GM12878 (cell line): Measurements from ENCODE around the gene CCDC9. TPM values are rescaled to one million over a fixed set of nuclear protein-coding genes. Genes with fewer than 3 reads are reported as not detected.

Experiments
- ATAC-seq: fragments of 200-7000 bp; cut with Tn5 transposase; 3 replicates; pipeline ENCODE4 v1.9.1; 2020; ENCODE audit warnings: mild to moderate bottlenecking, moderate library complexity
- BruUV-seq: library from RNA; stranded (reverse); fragments of 400-500 nt; replicated peaks from 2 replicates; lab custom pipeline; 2021; lab: Mats Ljungman, UMichigan
- CTCF ChIA-PET: fragments of 300-600 bp; sonication (Branson Sonifier 250); formaldehyde crosslinking; extraction: SDS; loops from one replicate; lab custom pipeline; 2021; ENCODE audit warnings: inconsistent platforms; lab: Yijun Ruan, JAX
- POLR2A ChIA-PET: fragments of 350-600 bp; formaldehyde crosslinking; extraction: SDS; loops from one replicate; lab custom pipeline; 2021; ENCODE audit warnings: inconsistent platforms; lab: Charles Lee
- RAD21 ChIA-PET: fragments of 300-600 bp; sonication (Branson Sonifier 250); formaldehyde crosslinking; loops from one replicate; lab custom pipeline; 2023; ENCODE audit warnings: antibody characterized with exemption; ENCODE audit not compliant: unreplicated experiment; lab: Charles Lee
- SMC1A ChIA-PET: fragments of 300-600 bp; sonication (Branson Sonifier 250); formaldehyde crosslinking; loops from one replicate; lab custom pipeline; 2023; ENCODE audit not compliant: unreplicated experiment, uncharacterized antibody; lab: Charles Lee
- DNase-seq: peaks from one replicate; pipeline ENCODE4 v3.0.0-alpha.2; 2011; ENCODE audit warnings: low read depth, low spot score
- FAIRE-seq: peaks from 3 replicates; lab custom pipeline; 2011; peaks lifted over from hg19 to GRCh38; lab: Jason Lieb, UNC
- H2AFZ ChIP-seq: 2 replicates; pipeline ENCODE4 v1.6.0; 2011; ENCODE audit warnings: low read depth, low read length, control low read depth; ENCODE audit not compliant: control insufficient read depth
- H3K27ac ChIP-seq: 2 replicates; pipeline ENCODE4 v1.5.1; 2011; ENCODE audit warnings: control low read depth; ENCODE audit not compliant: control insufficient read depth, insufficient read depth
- H3K27me3 ChIP-seq, 2 experiments: replicated peaks in 1 of 2; 2 replicates each; pipeline versions ENCODE4 v1.6.0 to v1.6.1; 2011; ENCODE audit warnings: low read length in 1 of 2; ENCODE audit not compliant: control insufficient read depth in 2 of 2, insufficient read depth in 2 of 2
- H3K36me3 ChIP-seq, 2 experiments: 2 replicates each; pipeline ENCODE4 v1.5.1; 2011; ENCODE audit warnings: low read length in 1 of 2; ENCODE audit not compliant: control insufficient read depth in 2 of 2, insufficient read depth in 2 of 2
- H3K4me1 ChIP-seq: 2 replicates; pipeline ENCODE4 v1.6.1; 2011; ENCODE audit warnings: mild to moderate bottlenecking, low read length, moderate library complexity, mixed read lengths; ENCODE audit not compliant: control insufficient read depth, insufficient read depth
- H3K4me2 ChIP-seq: 2 replicates; pipeline ENCODE4 v1.6.0; 2011; ENCODE audit warnings: control low read depth; ENCODE audit not compliant: control insufficient read depth, insufficient read depth
- H3K4me3 ChIP-seq: fragments of 200-600 bp; sonication (generic); 2 replicates; pipeline ENCODE4 v1.5.1; 2016
- H3K79me2 ChIP-seq: 2 replicates; pipeline ENCODE4 v1.6.0; 2011; ENCODE audit warnings: low read length; ENCODE audit not compliant: control insufficient read depth, insufficient read depth
- H3K9ac ChIP-seq: 2 replicates; pipeline ENCODE4 v1.8.0; 2011; ENCODE audit warnings: low read length, control low read depth, mixed read lengths; ENCODE audit not compliant: control insufficient read depth, insufficient read depth
- H3K9me3 ChIP-seq: replicated peaks from 3 replicates; pipeline ENCODE4 v1.5.1; 2011; ENCODE audit warnings: mild to moderate bottlenecking, low read length; ENCODE audit not compliant: control insufficient read depth, insufficient read depth
- H4K20me1 ChIP-seq: 2 replicates; pipeline ENCODE4 v1.6.0; 2011; ENCODE audit not compliant: control insufficient read depth, insufficient read depth
- ASH2L ChIP-seq: fragments of 300-600, 200-600 bp; sonication (generic); IDR thresholded peaks from 2 replicates; pipeline ENCODE4 v1.6.1; 2017; ENCODE audit warnings: low read depth, mild to moderate bottlenecking, borderline replicate concordance
- BCL11A ChIP-seq: IDR thresholded peaks from 2 replicates; pipeline ENCODE4 v1.6.1; 2011; ENCODE audit warnings: low read depth, low read length
- CHD2 ChIP-seq: IDR thresholded peaks from 2 replicates; pipeline ENCODE4 v1.6.1; 2011; ENCODE audit warnings: low read depth, low read length, improper control_type of control experiment, borderline replicate concordance
- EED ChIP-seq: sonication (generic); IDR thresholded peaks from 2 replicates; pipeline ENCODE4 v1.6.1; 2016; ENCODE audit warnings: antibody characterized with exemption, low read depth
- EGR1 ChIP-seq, 2 experiments: IDR thresholded peaks; 1 replicate in 1 of 2; 2 replicates in 1 of 2; pipeline ENCODE4 v1.6.1; 2011 to 2012; ENCODE audit warnings: low read depth in 2 of 2, low read length in 2 of 2, borderline replicate concordance in 1 of 2, mild to moderate bottlenecking in 1 of 2, moderate library complexity in 1 of 2
- IKZF1 ChIP-seq: fragments of 450-650 bp; conservative IDR thresholded peaks from 2 replicates; pipeline ENCODE4 v1.6.1; 2017; ENCODE audit warnings: antibody characterized with exemption, mild to moderate bottlenecking
- IKZF2 ChIP-seq, 2 experiments: fragments of 450-650 bp; IDR thresholded peaks; 2 replicates each; pipeline ENCODE4 v1.6.1; 2017; ENCODE audit warnings: mild to moderate bottlenecking in 2 of 2, moderate library complexity in 2 of 2
- MTA2 ChIP-seq: fragments of 450-650 bp; IDR thresholded peaks from 2 replicates; pipeline ENCODE4 v1.6.1; 2016; ENCODE audit warnings: low read depth, mild to moderate bottlenecking, moderate library complexity
- SIN3A ChIP-seq: IDR thresholded peaks from 2 replicates; pipeline ENCODE4 v1.6.1; 2012; ENCODE audit warnings: low read depth, low read length, improper control_type of control experiment
- SP1 ChIP-seq: IDR thresholded peaks from one replicate; pipeline ENCODE4 v1.6.1; 2011; ENCODE audit warnings: low read depth, low read length
- YY1 ChIP-seq: IDR thresholded peaks from 2 replicates; pipeline ENCODE4 v1.6.1; 2011; ENCODE audit warnings: low read depth, mild to moderate bottlenecking, low read length
- ZNF24 ChIP-seq: fragments of 450-650 bp; IDR thresholded peaks from 2 replicates; pipeline ENCODE4 v1.6.1; 2017; ENCODE audit warnings: antibody characterized with exemption, mild to moderate bottlenecking
- ZNF384 ChIP-seq: IDR thresholded peaks from 2 replicates; pipeline ENCODE4 v1.6.1; 2012; ENCODE audit warnings: low read depth, mild to moderate bottlenecking, low read length, improper control_type of control experiment, borderline replicate concordance
- WGBS: methylation state at CpG from one replicate; pipeline ENCODE4 v1.1.6; 2016; ENCODE audit warnings: low lambda C conversion rate; ENCODE audit not compliant: insufficient replicate concordance, insufficient coverage; ENCODE audit errors: missing lambda C conversion rate; 5-methylcytosine and 5-hydroxymethylcytosine counted together
- in situ Hi-C: fragments of 300-500 bp; cut with MboI; formaldehyde crosslinking; loops from 9 replicates; pipeline ENCODE4 v1.14.3; 2018; ENCODE audit warnings: mixed read lengths
- intact Hi-C: fragments of 100-400 bp; cut with micrococcal nuclease; formaldehyde crosslinking; loops from one replicate; pipeline ENCODE4 v1.14.2; 2022; ENCODE audit not compliant: unreplicated experiment
- polyA plus RNA-seq, 11 experiments: library from polyadenylated mRNA; depleted of rRNA in 4 of 11; unstranded in 6 of 11; stranded (reverse) in 5 of 11; fragments of >200 nt; fragmentation: Nextera tagmentation in 4 of 11; fragmentation: Illumina TruSeq in 1 of 11; extraction: Ambion mirVana in 4 of 11; extraction: Trizol in 1 of 11; gene quantifications; 1 replicate in 1 of 11; 2 replicates in 10 of 11; pipeline versions ENCODE4 v1.2.1 to v1.2.3, GENCODE V29; 2011 to 2016; ENCODE audit warnings: inconsistent platforms in 2 of 11, missing spikeins in 2 of 11, low read depth in 1 of 11
- total RNA-seq, 4 experiments: library from RNA; depleted of rRNA in 3 of 4; stranded (reverse); fragments of >200 nt in 3 of 4; fragmentation: Illumina TruSeq in 1 of 4; extraction: Trizol in 1 of 4; gene quantifications; 2 replicates each; pipeline versions ENCODE4 v1.2.1 to v1.2.3, GENCODE V29; 2013 to 2021
- TF ChIP-seq, protein P1 (sequence below): fragments of 450-650 bp; IDR thresholded peaks from 2 replicates; pipeline ENCODE4 v1.6.1; 2017; ENCODE audit warnings: low read depth, mild to moderate bottlenecking, moderate library complexity

Gene CCDC9
- total and polyA plus RNA-seq, 10 of the 15 experiments (the other 5 are each of a cell fraction or from before 2014, with no cell fraction given): 0.18 to 17.5 (median 7.1) TPM; not detected in 1

DNA sequence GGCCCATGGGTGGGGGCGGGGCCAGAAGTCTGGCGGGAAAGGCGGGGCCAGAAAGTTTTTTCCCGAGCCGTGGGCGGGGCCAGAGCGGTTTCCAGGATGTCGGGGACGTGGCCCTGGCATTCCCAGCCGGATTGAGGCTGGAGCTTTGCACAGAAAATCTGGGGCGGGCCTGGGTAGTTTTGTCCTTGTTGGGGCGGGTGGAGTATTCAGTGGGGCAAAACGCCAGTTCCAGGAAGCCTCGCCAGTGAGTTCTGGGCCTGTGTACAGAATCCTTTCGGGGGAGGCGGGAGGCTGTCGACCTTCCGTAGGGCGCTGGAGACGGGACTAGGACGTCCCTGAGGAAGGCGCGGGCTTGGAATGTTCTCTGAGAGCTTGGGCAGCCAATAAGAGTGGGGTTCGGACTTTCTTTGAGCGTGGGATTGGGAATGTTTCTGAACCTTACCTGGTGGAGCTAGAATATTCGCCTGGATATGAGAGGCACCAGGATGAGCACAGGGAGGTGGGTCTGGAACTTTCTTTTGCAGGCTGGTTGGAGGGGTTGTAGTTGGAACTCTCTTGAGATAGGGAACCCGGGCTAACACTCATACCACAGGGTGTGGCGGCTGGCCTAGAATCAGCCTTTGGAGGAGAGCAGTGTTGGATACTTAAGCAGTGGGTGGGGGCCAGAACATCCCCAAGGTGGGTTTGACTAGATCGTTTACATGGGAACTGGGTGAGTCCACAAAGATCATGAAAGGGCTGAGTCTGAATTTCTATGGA lies 1.3 kb downstream of the CCDC9 start:
- no peaks in the 10 kb centered on the region for H4K20me1 ChIP-seq
- peak overlapping the region; percentile 51 for H2AFZ ChIP-seq
- H3K27me3 ChIP-seq: no peaks in the 10 kb centered on the region
- in situ Hi-C loops (no loop called here), intact Hi-C loops (loop anchor here (2.0 kb wide), 1 partner anchor 15 kb away; no protein-coding TSS in a partner anchor)
- peak overlapping the region; percentile 86 for H3K4me3 ChIP-seq
- 10% methylated on average over 29 of the region's 29 CpGs for WGBS
- BruUV-seq: TSS peak; percentile 72
- H3K4me1 ChIP-seq: peaks cover 11% of the 10 kb centered on the region
- ChIA-PET CTCF (interaction anchor here (0.6 to 2.6 kb wide), 5 partner anchors 11 to 210 kb away, joined by 3 to 57 read pairs (median 3); no protein-coding TSS in a partner anchor), RAD21 (interaction anchor here (1.0 to 2.1 kb wide), 5 partner anchors 17 to 47 kb away, joined by 3 to 39 read pairs (median 7); partner anchors contain the start of gene INAFM1), SMC1A (interaction anchor here (1.1 to 1.4 kb wide), 3 partner anchors 15 to 70 kb away, joined by 3 to 9 read pairs (median 6); partner anchors contain the start of gene INAFM1), POLR2A (interaction anchor here (1.3 to 3.2 kb wide), 5 partner anchors 13 to 92 kb away, joined by 4 to 39 read pairs (median 24); partner anchors contain the start of genes DHX34 and INAFM1)
- peak overlapping the region; percentile 86 for H3K27ac ChIP-seq
- DNase-seq (no peak), ATAC-seq (peak; percentile 19), FAIRE-seq (no peak)
- TF ChIP-seq SIN3A: peak; percentile 44; the same call in 1 of the 2 replicates
- 0 out of 2 replicates have a peak, but pooled peaks have one; percentile 19 for TF ChIP-seq MTA2
- TF ChIP-seq IKZF1: peak; percentile 95
- TF ChIP-seq YY1: 0 out of 2 replicates have a peak, but pooled peaks have one; percentile 3
- TF ChIP-seq BCL11A: no peak
- 0 out of 2 replicates have a peak, but pooled peaks have one; percentile 29 for TF ChIP-seq CHD2
- TF ChIP-seq EED: peak; percentile 23; the same call in 1 of the 2 replicates
- 0 out of 3 replicates have a peak, but pooled peaks of 1 of the 2 experiments have one; percentile 0 for TF ChIP-seq EGR1 (IDR thresholded peaks at IDR 0.05; ENCODE audit: borderline replicate concordance in 1 of 2, low read depth in 2 of 2, low read length in 2 of 2)
- TF ChIP-seq SP1: peak; percentile 5
- TF ChIP-seq, protein P1, sequence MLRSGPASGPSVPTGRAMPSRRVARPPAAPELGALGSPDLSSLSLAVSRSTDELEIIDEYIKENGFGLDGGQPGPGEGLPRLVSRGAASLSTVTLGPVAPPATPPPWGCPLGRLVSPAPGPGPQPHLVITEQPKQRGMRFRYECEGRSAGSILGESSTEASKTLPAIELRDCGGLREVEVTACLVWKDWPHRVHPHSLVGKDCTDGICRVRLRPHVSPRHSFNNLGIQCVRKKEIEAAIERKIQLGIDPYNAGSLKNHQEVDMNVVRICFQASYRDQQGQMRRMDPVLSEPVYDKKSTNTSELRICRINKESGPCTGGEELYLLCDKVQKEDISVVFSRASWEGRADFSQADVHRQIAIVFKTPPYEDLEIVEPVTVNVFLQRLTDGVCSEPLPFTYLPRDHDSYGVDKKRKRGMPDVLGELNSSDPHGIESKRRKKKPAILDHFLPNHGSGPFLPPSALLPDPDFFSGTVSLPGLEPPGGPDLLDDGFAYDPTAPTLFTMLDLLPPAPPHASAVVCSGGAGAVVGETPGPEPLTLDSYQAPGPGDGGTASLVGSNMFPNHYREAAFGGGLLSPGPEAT: peak; percentile 83
- peak; percentile 18; the same call in 1 of the 2 replicates for TF ChIP-seq ZNF384
- no peak for TF ChIP-seq ASH2L
- peak; percentile 92 to 96 for TF ChIP-seq IKZF2 (IDR thresholded peaks at IDR 0.05)
- no peak for TF ChIP-seq ZNF24
- H3K36me3 ChIP-seq: peaks cover 8 to 12% of the 10 kb centered on the region in 2 experiments; a peak in 2 of 4 replicates
- peaks cover 9% of the 10 kb centered on the region for H3K79me2 ChIP-seq
- H3K9ac ChIP-seq: peak overlapping the region; percentile 86
- no peaks in the 10 kb centered on the region for H3K9me3 ChIP-seq
- peak overlapping the region; percentile 97 for H3K4me2 ChIP-seq
